ENCODE data around the gene CDON. TPM values are rescaled to one million over a fixed set of nuclear protein-coding genes. Genes with fewer than 3 reads are reported as not detected.

The CDON gene
- total RNA-seq, 1 donor from 2014 or later, result 33.0 TPM

DNA sequence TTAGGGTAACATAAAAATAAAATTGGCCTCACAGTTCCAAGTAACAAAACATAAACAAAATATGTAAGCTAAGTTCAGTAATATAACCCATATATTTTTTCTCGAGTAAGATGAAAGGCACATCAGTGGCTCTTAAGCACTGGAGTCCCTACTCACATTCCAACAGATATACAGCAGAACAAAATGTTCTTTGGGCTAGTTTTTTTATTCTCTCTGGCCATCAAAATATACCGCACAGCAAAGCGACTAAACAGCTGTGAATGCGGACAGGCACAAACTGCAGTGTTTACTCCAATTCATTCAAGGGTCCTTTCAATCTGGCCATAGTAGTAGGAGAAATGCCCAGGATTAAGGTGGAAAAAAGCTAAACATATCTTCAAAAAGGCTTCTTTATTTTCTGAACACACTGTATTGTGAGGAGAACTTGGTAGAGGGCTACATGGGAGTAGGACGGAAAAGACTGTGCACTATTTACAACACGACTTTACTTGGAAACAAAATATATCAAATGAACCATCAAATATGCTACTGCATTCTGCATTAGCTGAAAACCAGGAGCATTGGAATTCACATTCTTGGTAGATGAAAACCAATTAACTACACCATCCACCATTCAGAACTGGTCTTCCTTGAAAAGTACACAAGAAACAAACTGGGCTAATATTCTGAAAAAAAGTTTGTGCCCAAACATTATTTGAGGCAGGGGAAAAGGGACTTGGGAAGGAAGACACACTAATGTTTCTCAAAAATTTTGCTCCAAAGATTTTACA, 4.4 kb downstream of the CDON start:
- Histone ChIP-seq H3K27ac (no peak overlapping the region), H3K9me3 (no peaks in the 10 kb centered on the region), H3K4me1 (peaks cover 0 to 5% of the 10 kb centered on the region in 2 donors), H3K4me3 (no peak overlapping the region), H3K36me3 (no peaks in the 10 kb centered on the region), H3K27me3 (no peaks in the 10 kb centered on the region)
- intact Hi-C loops (cut with DNase I), result no loop called here
- DNase-seq (ENCODE audit: low spot score in 2 of 2), result no peak
- TF ChIP-seq CTCF (IDR thresholded peaks at IDR 0.05), result no peak

- Histone ChIP-seq H3K36me3 (no peaks in the 10 kb centered on the region), H3K4me3 (no peak overlapping the region), H3K9me3 (no peaks in the 10 kb centered on the region), H3K27ac (no peak overlapping the region), H3K4me1 (no peaks in the 10 kb centered on the region), H3K27me3 (no peaks in the 10 kb centered on the region)
- intact Hi-C loops (cut with DNase I), result no loop called here
- no peak for TF ChIP-seq CTCF (IDR thresholded peaks at IDR 0.05)
- no peak for DNase-seq (ENCODE audit: low spot score in 2 of 2)
Observed at GRCh38 chr11:126054882-126055281, 7.8 kb downstream of the CDON start.

DNA sequence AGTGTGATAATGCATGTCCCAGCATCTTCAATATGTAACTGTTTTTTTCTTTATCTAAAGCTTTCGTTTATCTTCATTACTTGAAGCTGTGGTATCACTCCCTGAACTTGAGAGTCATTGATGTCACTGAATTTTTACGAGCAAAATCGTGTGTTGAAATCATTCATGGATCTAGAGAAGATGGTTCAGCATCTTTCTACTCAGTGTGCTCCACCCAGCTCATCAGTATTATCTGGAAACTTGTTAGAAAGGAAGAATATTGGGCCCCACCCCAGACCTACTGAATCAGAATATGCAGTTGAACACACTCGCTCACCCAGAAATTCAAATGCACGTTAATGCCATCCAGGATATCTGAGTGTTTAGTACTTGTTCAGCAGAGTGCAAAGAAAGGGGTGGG, 8.3 kb downstream of the CDON start:
- DNase-seq (ENCODE audit: low spot score in 2 of 2), result no peak
- Histone ChIP-seq H3K36me3 (no peaks in the 10 kb centered on the region), H3K27ac (no peak overlapping the region), H3K9me3 (no peaks in the 10 kb centered on the region), H3K4me1 (no peaks in the 10 kb centered on the region), H3K27me3 (no peaks in the 10 kb centered on the region), H3K4me3 (no peak overlapping the region)
- intact Hi-C loops (cut with DNase I), result no loop called here
- TF ChIP-seq CTCF (IDR thresholded peaks at IDR 0.05), result no peak

DNA sequence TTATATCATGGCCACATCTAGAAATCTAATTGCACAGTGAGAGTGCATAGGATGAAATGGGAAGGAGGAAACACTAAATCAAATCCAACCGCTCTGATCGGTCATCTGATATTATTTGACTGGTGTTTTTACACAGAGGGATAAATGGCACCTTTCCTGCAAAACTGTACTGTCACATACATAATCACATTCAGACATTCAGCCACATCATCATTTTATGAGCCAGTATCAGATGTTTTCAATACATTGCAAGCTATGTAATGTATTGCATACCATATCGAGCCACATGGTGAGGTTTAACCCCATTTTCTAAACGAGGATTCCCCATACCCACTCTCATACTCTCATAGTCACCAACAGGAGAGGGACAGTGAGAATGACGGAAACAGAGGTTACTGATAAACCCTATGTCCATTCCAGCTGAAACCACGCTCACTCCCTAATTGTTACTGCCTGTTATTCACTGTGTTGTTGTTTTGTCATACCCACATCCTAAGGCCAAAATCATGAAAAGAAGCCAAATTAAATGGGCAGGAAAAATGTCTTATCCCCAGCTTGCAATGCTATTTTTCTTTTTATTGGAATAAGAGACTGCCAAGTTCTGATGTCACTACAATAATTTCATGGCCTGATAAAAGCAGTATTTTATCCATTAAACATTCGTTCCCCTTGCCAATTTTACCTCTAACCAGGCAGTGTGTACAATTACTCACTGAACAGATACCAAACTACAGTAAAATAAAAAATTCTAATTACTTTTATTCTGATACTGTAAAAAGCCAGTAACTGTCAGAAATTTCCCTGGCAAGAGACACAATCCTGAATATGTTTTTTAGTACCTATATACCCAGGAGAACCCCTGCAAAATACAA, 9.0 kb downstream of the CDON start:
- Histone ChIP-seq H3K4me3 (no peak overlapping the region), H3K4me1 (no peaks in the 10 kb centered on the region), H3K9me3 (no peaks in the 10 kb centered on the region), H3K27me3 (no peaks in the 10 kb centered on the region), H3K36me3 (no peaks in the 10 kb centered on the region), H3K27ac (no peak overlapping the region)
- intact Hi-C loops (cut with DNase I), result no loop called here
- DNase-seq (ENCODE audit: low spot score in 2 of 2), result no peak
- no peak for TF ChIP-seq CTCF (IDR thresholded peaks at IDR 0.05)

GRCh38 chr11:126051117-126051516, 11.5 kb downstream of the CDON start:
- Histone ChIP-seq H3K4me3 (no peak overlapping the region), H3K27me3 (no peaks in the 10 kb centered on the region), H3K9me3 (no peaks in the 10 kb centered on the region), H3K27ac (no peak overlapping the region), H3K36me3 (no peaks in the 10 kb centered on the region), H3K4me1 (no peaks in the 10 kb centered on the region)
- intact Hi-C loops (cut with DNase I), result no loop called here
- DNase-seq (ENCODE audit: low spot score in 2 of 2), result no peak
- TF ChIP-seq CTCF (IDR thresholded peaks at IDR 0.05), result no peak

Measured in ascending aorta (tissue), 2 donors.